Measurements from ENCODE around the gene ATP9B.

GRCh38 chr18:79206444-79206843 lies 137.2 kb downstream of the ATP9B start:
- TF ChIP-seq ISL1 (CRISPR knock-in tag; IDR thresholded peaks at IDR 0.05), result no peak
- TF ChIP-seq PATZ1 (CRISPR knock-in tag; IDR thresholded peaks at IDR 0.05; ENCODE audit: borderline replicate concordance), result no peak
- no peak for TF ChIP-seq CSRNP3 (CRISPR knock-in tag; IDR thresholded peaks at IDR 0.05)
- TF ChIP-seq RARB (CRISPR knock-in tag; IDR thresholded peaks at IDR 0.05), result no peak
- TF ChIP-seq PPARA (CRISPR knock-in tag; IDR thresholded peaks at IDR 0.05; ENCODE audit: borderline replicate concordance), result no peak
- no peak for TF ChIP-seq POU6F1 (CRISPR knock-in tag; IDR thresholded peaks at IDR 0.05; ENCODE audit: borderline replicate concordance, low read depth)
- TF ChIP-seq CREB5 (CRISPR knock-in tag; IDR thresholded peaks at IDR 0.05; ENCODE audit: low read depth), result no peak
- TF ChIP-seq BACH2 (CRISPR knock-in tag; IDR thresholded peaks at IDR 0.05; ENCODE audit: borderline replicate concordance), result no peak
- TF ChIP-seq ARNTL (CRISPR knock-in tag; IDR thresholded peaks at IDR 0.05; ENCODE audit: borderline replicate concordance, low read depth), result no peak
- TF ChIP-seq ZC3H10 (CRISPR knock-in tag; IDR thresholded peaks at IDR 0.05), result no peak
- TF ChIP-seq CSDC2 (CRISPR knock-in tag; IDR thresholded peaks at IDR 0.05), result no peak
- no peak for TF ChIP-seq ZNF565 (CRISPR knock-in tag; conservative IDR thresholded peaks at IDR 0.05; ENCODE audit: low read depth)
- TF ChIP-seq GLIS3 (CRISPR knock-in tag; IDR thresholded peaks at IDR 0.05), result no peak
